UCSD-AML1 (cell line): ENCODE data around the gene ZNF567.

ENCODE experiments used
- DNase-seq: peaks from one replicate; lab custom pipeline; 2025; ENCODE audit not compliant: unreplicated experiment; lab: John Stamatoyannopoulos, UW

ZNF567 gene

GRCh38 chr19:36750066-36750691 lies 62.8 kb downstream of the ZNF567 start:
- no peak for DNase-seq
